ENCODE data around the gene SLC26A11. TPM values are rescaled to one million over a fixed set of nuclear protein-coding genes. Genes with fewer than 3 reads are reported as not detected.
A peak's percentile ranks its signal among the peaks of the same experiment; 100 is the strongest.

The SLC26A11 gene
- total RNA-seq, 1 donor from 2014 or later = 16.1 TPM

GRCh38 chr17:80277751-80278671 is 57.8 kb downstream of the SLC26A11 start:
- H3K4me3 Mint-ChIP-seq (ENCODE audit: unreplicated experiment) = no peak overlapping the region
- no peak overlapping the region for H3K4me3 ChIP-seq (ENCODE audit: insufficient read depth, low read depth, low read length)
- H3K4me1 Mint-ChIP-seq (ENCODE audit: low read depth, unreplicated experiment) = peaks cover 8% of the 10 kb centered on the region
- H2AFZ ChIP-seq (ENCODE audit: low read depth, low read length) = no peak overlapping the region
- no peak overlapping the region for H3K4me2 ChIP-seq (ENCODE audit: low read length)
- no peak overlapping the region for H3K9ac ChIP-seq (ENCODE audit: low read length)
- TF ChIP-seq, protein P1, sequence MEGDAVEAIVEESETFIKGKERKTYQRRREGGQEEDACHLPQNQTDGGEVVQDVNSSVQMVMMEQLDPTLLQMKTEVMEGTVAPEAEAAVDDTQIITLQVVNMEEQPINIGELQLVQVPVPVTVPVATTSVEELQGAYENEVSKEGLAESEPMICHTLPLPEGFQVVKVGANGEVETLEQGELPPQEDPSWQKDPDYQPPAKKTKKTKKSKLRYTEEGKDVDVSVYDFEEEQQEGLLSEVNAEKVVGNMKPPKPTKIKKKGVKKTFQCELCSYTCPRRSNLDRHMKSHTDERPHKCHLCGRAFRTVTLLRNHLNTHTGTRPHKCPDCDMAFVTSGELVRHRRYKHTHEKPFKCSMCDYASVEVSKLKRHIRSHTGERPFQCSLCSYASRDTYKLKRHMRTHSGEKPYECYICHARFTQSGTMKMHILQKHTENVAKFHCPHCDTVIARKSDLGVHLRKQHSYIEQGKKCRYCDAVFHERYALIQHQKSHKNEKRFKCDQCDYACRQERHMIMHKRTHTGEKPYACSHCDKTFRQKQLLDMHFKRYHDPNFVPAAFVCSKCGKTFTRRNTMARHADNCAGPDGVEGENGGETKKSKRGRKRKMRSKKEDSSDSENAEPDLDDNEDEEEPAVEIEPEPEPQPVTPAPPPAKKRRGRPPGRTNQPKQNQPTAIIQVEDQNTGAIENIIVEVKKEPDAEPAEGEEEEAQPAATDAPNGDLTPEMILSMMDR (IDR thresholded peaks at IDR 0.05; ENCODE audit: insufficient read depth, low read depth, low read length) = no peak
- TF ChIP-seq EZH2 (IDR thresholded peaks at IDR 0.05; ENCODE audit: insufficient read depth, low read length) = no peak
- H3K9me3 Mint-ChIP-seq (ENCODE audit: unreplicated experiment) = no peaks in the 10 kb centered on the region
- H3K27me3 Mint-ChIP-seq (ENCODE audit: low read depth, unreplicated experiment) = no peaks in the 10 kb centered on the region
- H3K79me2 ChIP-seq (ENCODE audit: insufficient read depth, low read length) = no peaks in the 10 kb centered on the region
- H3K27me3 ChIP-seq (ENCODE audit: insufficient read depth, low read length) = no peaks in the 10 kb centered on the region
- H3K4me1 ChIP-seq (ENCODE audit: insufficient read depth, low read length) = peaks cover 5% of the 10 kb centered on the region
- peaks cover 17% of the 10 kb centered on the region for H3K36me3 Mint-ChIP-seq (ENCODE audit: low read depth, unreplicated experiment)
- DNase-seq (ENCODE audit: low read depth) = no peak
- no peak overlapping the region for H3K27ac ChIP-seq (ENCODE audit: low read depth, low read length)
- peaks cover 32% of the 10 kb centered on the region for H4K20me1 ChIP-seq (ENCODE audit: insufficient read depth, low read length)
- no peaks in the 10 kb centered on the region for H3K36me3 ChIP-seq (ENCODE audit: insufficient read depth, low read length)
- no peaks in the 10 kb centered on the region for H3K9me3 ChIP-seq (ENCODE audit: insufficient read depth, low read depth, low read length)
- no peak overlapping the region for H3K27ac Mint-ChIP-seq (ENCODE audit: unreplicated experiment)
- FAIRE-seq = no peak

GRCh38 chr17:80279895-80280294 is 59.7 kb downstream of the SLC26A11 start:
- peaks cover 8% of the 10 kb centered on the region for H3K4me1 Mint-ChIP-seq (ENCODE audit: low read depth, unreplicated experiment)
- TF ChIP-seq EZH2 (IDR thresholded peaks at IDR 0.05; ENCODE audit: insufficient read depth, low read length) = no peak
- TF ChIP-seq, protein P1 (IDR thresholded peaks at IDR 0.05; ENCODE audit: insufficient read depth, low read depth, low read length) = peak; percentile 7

DNA sequence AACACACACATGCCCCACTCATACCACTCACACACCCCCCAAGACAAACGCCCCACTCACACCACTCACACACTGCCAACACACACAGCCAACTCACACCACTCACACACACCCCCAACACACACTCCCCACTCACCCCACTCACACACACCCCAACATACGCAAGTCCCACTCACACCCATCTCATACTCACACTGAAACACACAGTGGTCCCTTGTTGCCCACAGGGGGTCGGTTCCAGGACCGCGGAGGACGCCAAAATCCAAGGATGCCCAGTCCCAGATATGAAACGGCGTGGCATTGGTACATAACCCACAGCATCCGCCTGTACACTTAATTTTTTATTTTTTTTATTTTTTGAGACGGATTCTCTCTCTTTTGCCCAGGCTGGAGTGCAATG is 61.3 kb downstream of the SLC26A11 start:
- Mint-ChIP-seq H3K27ac (ENCODE audit: unreplicated experiment) (no peak overlapping the region), H3K4me1 (ENCODE audit: low read depth, unreplicated experiment) (peaks cover 6% of the 10 kb centered on the region), H3K27me3 (ENCODE audit: low read depth, unreplicated experiment) (no peaks in the 10 kb centered on the region), H3K9me3 (ENCODE audit: unreplicated experiment) (no peaks in the 10 kb centered on the region), H3K4me3 (ENCODE audit: unreplicated experiment) (no peak overlapping the region), H3K36me3 (ENCODE audit: low read depth, unreplicated experiment) (peaks cover 14% of the 10 kb centered on the region)
- TF ChIP-seq EZH2 (IDR thresholded peaks at IDR 0.05; ENCODE audit: insufficient read depth, low read length) = no peak
- TF ChIP-seq, protein P1 (IDR thresholded peaks at IDR 0.05; ENCODE audit: insufficient read depth, low read depth, low read length) = no peak
- Histone ChIP-seq H3K9me3 (ENCODE audit: insufficient read depth, low read depth, low read length) (no peaks in the 10 kb centered on the region), H3K36me3 (ENCODE audit: insufficient read depth, low read length) (no peaks in the 10 kb centered on the region), H3K27ac (ENCODE audit: low read depth, low read length) (no peak overlapping the region), H3K79me2 (ENCODE audit: insufficient read depth, low read length) (no peaks in the 10 kb centered on the region), H3K4me2 (ENCODE audit: low read length) (no peak overlapping the region), H3K9ac (ENCODE audit: low read length) (no peak overlapping the region), H4K20me1 (ENCODE audit: insufficient read depth, low read length) (peaks cover 33% of the 10 kb centered on the region), H3K4me1 (ENCODE audit: insufficient read depth, low read length) (peaks cover 5% of the 10 kb centered on the region), H3K27me3 (ENCODE audit: insufficient read depth, low read length) (no peaks in the 10 kb centered on the region), H3K4me3 (ENCODE audit: insufficient read depth, low read depth, low read length) (no peak overlapping the region), H2AFZ (ENCODE audit: low read depth, low read length) (no peak overlapping the region)
- FAIRE-seq (no peak), DNase-seq (ENCODE audit: low read depth) (no peak)

More at GRCh38 chr17:80279895-80280294, 59.7 kb downstream of the SLC26A11 start:
- H3K9ac ChIP-seq (ENCODE audit: low read length) = no peak overlapping the region
- no peaks in the 10 kb centered on the region for H3K9me3 Mint-ChIP-seq (ENCODE audit: unreplicated experiment)
- FAIRE-seq (no peak), DNase-seq (ENCODE audit: low read depth) (peak; percentile 82)
- no peak overlapping the region for H3K4me3 ChIP-seq (ENCODE audit: insufficient read depth, low read depth, low read length)
- H3K4me1 ChIP-seq (ENCODE audit: insufficient read depth, low read length) = peaks cover 5% of the 10 kb centered on the region
- H4K20me1 ChIP-seq (ENCODE audit: insufficient read depth, low read length) = peaks cover 32% of the 10 kb centered on the region
- peaks cover 13% of the 10 kb centered on the region for H3K36me3 Mint-ChIP-seq (ENCODE audit: low read depth, unreplicated experiment)
- H3K79me2 ChIP-seq (ENCODE audit: insufficient read depth, low read length) = no peaks in the 10 kb centered on the region
- no peak overlapping the region for H2AFZ ChIP-seq (ENCODE audit: low read depth, low read length)
- H3K4me3 Mint-ChIP-seq (ENCODE audit: unreplicated experiment) = no peak overlapping the region
- no peaks in the 10 kb centered on the region for H3K27me3 ChIP-seq (ENCODE audit: insufficient read depth, low read length)
- H3K36me3 ChIP-seq (ENCODE audit: insufficient read depth, low read length) = no peaks in the 10 kb centered on the region
- no peaks in the 10 kb centered on the region for H3K9me3 ChIP-seq (ENCODE audit: insufficient read depth, low read depth, low read length)
- H3K27ac Mint-ChIP-seq (ENCODE audit: unreplicated experiment) = no peak overlapping the region
- H3K4me2 ChIP-seq (ENCODE audit: low read length) = peak overlapping the region; percentile 21
- no peaks in the 10 kb centered on the region for H3K27me3 Mint-ChIP-seq (ENCODE audit: low read depth, unreplicated experiment)
- H3K27ac ChIP-seq (ENCODE audit: low read depth, low read length) = no peak overlapping the region
